Spleen (tissue), 13 donors: ENCODE data around the gene CFAP251. TPM values are rescaled to one million over a fixed set of nuclear protein-coding genes. Genes with fewer than 3 reads are reported as not detected.
"Not testable (repeated sequence)": the region's sequence is repeated elsewhere in the genome, so short reads cannot be mapped to it uniquely, and the experiment has no call there.

ENCODE experiments used
- DNase-seq: peaks from one replicate; pipeline ENCODE4 v3.0.0-alpha.2; 2020
- H3K27ac ChIP-seq, 8 donors: fragments of 200-600 bp; sonication (generic) in 7 of 8; 1 replicate in 4 of 8; 2 replicates in 4 of 8; pipeline versions ENCODE4 v1.5.0 to v1.8.0; 2016 to 2021; ENCODE audit warnings: inconsistent platforms in 4 of 8, mild to moderate bottlenecking in 4 of 8, moderate library complexity in 1 of 8
- H3K27me3 ChIP-seq, 7 donors: fragments of 200-600 bp; sonication (generic) in 6 of 7; replicated peaks in 1 of 7; 1 replicate in 4 of 7; 2 replicates in 3 of 7; pipeline versions ENCODE4 v1.5.0 to v1.8.0; 2016 to 2021; ENCODE audit warnings: inconsistent platforms in 3 of 7, mild to moderate bottlenecking in 1 of 7
- H3K36me3 ChIP-seq, 6 donors: fragments of 200-600 bp; sonication (generic) in 5 of 6; 1 replicate in 4 of 6; 2 replicates in 2 of 6; pipeline versions ENCODE4 v1.5.0 to v1.8.0; 2016 to 2021; ENCODE audit warnings: inconsistent platforms in 2 of 6
- H3K4me1 ChIP-seq, 6 donors: fragments of 200-600 bp; sonication (generic) in 5 of 6; 1 replicate in 3 of 6; 2 replicates in 3 of 6; pipeline versions ENCODE4 v1.5.0 to v1.8.0; 2016 to 2021; ENCODE audit warnings: inconsistent platforms in 3 of 6
- H3K4me3 ChIP-seq, 8 donors: fragments of 200-600 bp; sonication (generic) in 7 of 8; 1 replicate in 4 of 8; 2 replicates in 4 of 8; pipeline versions ENCODE4 v1.5.0 to v1.8.0; 2016 to 2021; ENCODE audit warnings: inconsistent platforms in 4 of 8, mild to moderate bottlenecking in 4 of 8, moderate library complexity in 2 of 8
- H3K9me3 ChIP-seq, 8 donors: fragments of 200-600 bp; sonication (generic) in 7 of 8; 1 replicate in 4 of 8; 2 replicates in 4 of 8; pipeline versions ENCODE4 v1.5.0 to v1.8.0; 2016 to 2021; ENCODE audit warnings: inconsistent platforms in 4 of 8
- CTCF ChIP-seq, 11 experiments: fragments of 200-600 bp in 7 of 11; fragments of 450-650 bp in 4 of 11; sonication (generic) in 4 of 11; IDR thresholded peaks in 8 of 11; conservative IDR thresholded peaks in 3 of 11; 1 replicate in 7 of 11; 2 replicates in 4 of 11; pipeline versions ENCODE4 v1.4.0 to v1.8.0; 2016 to 2021; ENCODE audit warnings: antibody characterized with exemption in 11 of 11, inconsistent platforms in 4 of 11, mild to moderate bottlenecking in 1 of 11
- POLR2A ChIP-seq, 3 donors: fragments of 450-650 bp; IDR thresholded peaks; one replicate each; pipeline ENCODE4 v1.5.1; 2017; ENCODE audit warnings: antibody characterized with exemption in 3 of 3, mild to moderate bottlenecking in 1 of 3
- POLR2AphosphoS5 ChIP-seq, 3 donors: sonication (generic); formaldehyde crosslinking; IDR thresholded peaks; one replicate each; pipeline ENCODE4 v1.5.1; 2017; ENCODE audit warnings: antibody characterized with exemption in 3 of 3
- WGBS, 5 donors: extraction: QIAGEN DNeasy Blood & Tissue Kit in 3 of 5; methylation state at CpG; one replicate each; pipeline versions ENCODE4 v1.1.5 to v1.1.7; 2013 to 2018; 5-methylcytosine and 5-hydroxymethylcytosine counted together
- intact Hi-C: fragments of 100-400 bp; cut with DNase I; formaldehyde crosslinking; loops from one replicate; pipeline ENCODE4 v1.15.0; 2023; ENCODE audit warnings: low total_unique reads
- long read RNA-seq, 2 donors: transcript quantifications; one replicate each; lab custom pipeline, GENCODE V29; 2026
- polyA plus RNA-seq, 3 donors: library from polyadenylated mRNA; stranded (reverse); fragments of 200-250 nt; gene quantifications; one replicate each; pipeline ENCODE4 v1.2.1, GENCODE V29; 2013
- total RNA-seq, 7 donors: library from RNA; depleted of rRNA in 3 of 7; stranded (reverse); fragments of >200 nt in 3 of 7; fragmentation: NEBNext Ultra II Directional in 4 of 7; extraction: Animal tissue kit (Norgen Biotek cat#: 25700) in 4 of 7; gene quantifications; one replicate each; pipeline versions ENCODE4 v1.1.0 to v1.2.1, GENCODE V29; 2016 to 2021
- donor health status: healthy with polysubstance abuse.
- donor health status: DM: no; HTN: no; CAD: no; lungs with moderate emphysema.
- donor health status: DM: no; HTN: no; CAD: no.
- donor health status: Bipolar disorder and iron deficiency.
- donor health status: healthy.
- donor health status: DM: no; HTN: no; CAD: no.
- donor health status: DM: yes; HTN: yes; CAD: no.

CFAP251 gene
- 10 to 100 TPM in 1 of 7 donors, 1 to 10 TPM in 6; 3.0 to 10.5 (median 6.1) TPM for total RNA-seq
- 1 to 10 TPM; 1.3 to 2.7 (median 1.7) TPM for polyA plus RNA-seq
- long read RNA-seq, donor 1, result 0 reads
- long read RNA-seq, donor 2, result 0 reads

- peak; percentile 100 for DNase-seq
- H3K36me3 ChIP-seq, result peaks cover 0 to 46% (median 26%) of the 10 kb centered on the region in 6 donors
- peaks cover 5 to 45% (median 29%) of the 10 kb centered on the region in 6 donors for H3K4me1 ChIP-seq
- H3K27ac ChIP-seq, result peak within 1 kb of the TSS; percentile 32 to 80 (median 74)
- WGBS, 5 donors, result 16 to 26% (median 18%) methylated on average over 28 to 41 of the region's 41 CpGs
- peak within 1 kb of the TSS; percentile 22 to 70 (median 46) for H3K4me3 ChIP-seq
- no peaks in the 10 kb centered on the region for H3K9me3 ChIP-seq
- H3K27me3 ChIP-seq, result no peaks in the 10 kb centered on the region
- intact Hi-C loops, result loop anchor here (5.0 kb wide), 1 partner anchor 114 kb away; no protein-coding TSS in a partner anchor
- TF ChIP-seq CTCF (IDR thresholded peaks at IDR 0.05 in 8 of 11, conservative IDR thresholded peaks at IDR 0.05 in 3 of 11), result peak; percentile 64 to 99 (median 91)
- TF ChIP-seq POLR2AphosphoS5 (IDR thresholded peaks at IDR 0.05), result peak; percentile 91 to 94 (median 94)
- no peak for TF ChIP-seq POLR2A (IDR thresholded peaks at IDR 0.05)
These were observed at the start of gene CFAP251 for GRCh38 chr12:121917950-121918678. CFAP251 (plus strand) TSS chr12:121918592; CDS start chr12:121921306, 2,714 bp downstream.

- peaks cover 0 to 17% (median 4%) of the 10 kb centered on the region in 6 donors for H3K4me1 ChIP-seq
- 94 to 96% (median 96%) methylated on average over 8 of the region's 8 CpGs for WGBS, 5 donors
- DNase-seq, H3K4me3 ChIP-seq, H3K9me3 ChIP-seq, H3K36me3 ChIP-seq, H3K27me3 ChIP-seq, intact Hi-C loops, H3K27ac ChIP-seq: not testable (repeated sequence)
These were observed 49.2 kb upstream of the CFAP251 start for GRCh38 chr12:121869229-121869628.

- TF ChIP-seq CTCF (IDR thresholded peaks at IDR 0.05 in 8 of 11, conservative IDR thresholded peaks at IDR 0.05 in 3 of 11), result no peak
- no peak for TF ChIP-seq POLR2A (IDR thresholded peaks at IDR 0.05)
- no peak for TF ChIP-seq POLR2AphosphoS5 (IDR thresholded peaks at IDR 0.05)
- 68 to 80% (median 76%) methylated on average over 3 of the region's 3 CpGs for WGBS, 5 donors
- no peaks in the 10 kb centered on the region for H3K9me3 ChIP-seq
- H3K27ac ChIP-seq, result no peak overlapping the region
- H3K4me3 ChIP-seq, result no peak overlapping the region
- no peak for DNase-seq
- intact Hi-C loops, result no loop called here
- no peaks in the 10 kb centered on the region for H3K36me3 ChIP-seq
- peaks cover 0 to 25% (median 5%) of the 10 kb centered on the region in 6 donors for H3K4me1 ChIP-seq
- H3K27me3 ChIP-seq, result no peaks in the 10 kb centered on the region
These were observed 46.9 kb upstream of the CFAP251 start for GRCh38 chr12:121871467-121871866.

GRCh38 chr12:121872546-121873215 is 45.7 kb upstream of the CFAP251 start:
- H3K9me3 ChIP-seq, result no peaks in the 10 kb centered on the region
- no peaks in the 10 kb centered on the region for H3K36me3 ChIP-seq
- peaks cover 0 to 30% (median 5%) of the 10 kb centered on the region in 6 donors for H3K4me1 ChIP-seq
- TF ChIP-seq POLR2A (IDR thresholded peaks at IDR 0.05), result no peak
- intact Hi-C loops, result no loop called here
- no peak for DNase-seq
- H3K27ac ChIP-seq, result peak overlapping the region in 1 of 8 donors; percentile 68
- no peaks in the 10 kb centered on the region for H3K27me3 ChIP-seq
- H3K4me3 ChIP-seq, result no peak overlapping the region
- 64 to 79% (median 75%) methylated on average over 5 of the region's 5 CpGs for WGBS, 5 donors

- 87 to 96% (median 94%) methylated on average over 5 to 6 of the region's 6 CpGs for WGBS, 5 donors
- intact Hi-C loops, result no loop called here
- H3K4me3 ChIP-seq, result no peak overlapping the region
- H3K36me3 ChIP-seq, result no peaks in the 10 kb centered on the region
- H3K27ac ChIP-seq, result peak overlapping the region in 1 of 8 donors; percentile 68
- TF ChIP-seq POLR2A (IDR thresholded peaks at IDR 0.05), result no peak
- TF ChIP-seq POLR2AphosphoS5 (IDR thresholded peaks at IDR 0.05), result no peak
- no peak for TF ChIP-seq CTCF (IDR thresholded peaks at IDR 0.05 in 8 of 11, conservative IDR thresholded peaks at IDR 0.05 in 3 of 11)
- H3K9me3 ChIP-seq, result no peaks in the 10 kb centered on the region
- peaks cover 0 to 30% (median 5%) of the 10 kb centered on the region in 6 donors for H3K4me1 ChIP-seq
- no peaks in the 10 kb centered on the region for H3K27me3 ChIP-seq
- DNase-seq, result no peak
These were observed 45.2 kb upstream of the CFAP251 start for GRCh38 chr12:121873216-121873569.
